Measurements from ENCODE around the gene NUDT22.

The NUDT22 gene

DNA sequence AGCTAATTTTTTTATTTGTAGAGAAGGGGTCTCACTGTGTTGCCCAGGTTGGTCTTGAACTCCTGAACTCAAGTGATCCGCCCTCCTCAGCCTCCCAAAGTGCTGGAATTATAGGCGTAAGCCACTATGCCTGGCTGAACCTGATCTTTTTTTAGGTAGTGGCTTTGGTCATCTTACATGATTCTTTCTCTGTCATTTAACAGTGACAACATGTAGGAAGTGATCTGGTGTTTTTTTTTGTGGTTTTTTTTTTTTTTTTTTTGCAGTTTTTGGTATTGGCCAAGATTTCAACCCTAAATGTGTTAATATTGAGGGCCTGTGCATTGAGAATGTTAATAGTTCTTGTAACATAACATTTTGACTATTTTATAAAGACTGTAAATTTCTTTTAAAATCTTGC lies 27.6 kb upstream of the NUDT22 start:
- Histone ChIP-seq H3K4me3 (ENCODE audit: insufficient read depth, low read length, poor library complexity, severe bottlenecking) (no peak overlapping the region), H3K4me2 (ENCODE audit: low read depth, low read length, poor library complexity, severe bottlenecking) (no peak overlapping the region), H3K9me3 (ENCODE audit: insufficient read depth, low read length) (no peaks in the 10 kb centered on the region), H3F3A (ENCODE audit: insufficient read depth) (0 out of 2 replicates have a peak, but pooled peaks cover under 1% of the 10 kb centered on the region), H3K27ac (ENCODE audit: low read depth, low read length) (no peak overlapping the region), H4K20me1 (ENCODE audit: low read depth, low read length) (no peaks in the 10 kb centered on the region), H2AFZ (ENCODE audit: low read depth, low read length, severe bottlenecking) (no peak overlapping the region), H3K27me3 (ENCODE audit: low read length) (no peaks in the 10 kb centered on the region), H3K36me3 (ENCODE audit: low read length) (peaks cover 29% of the 10 kb centered on the region), H3K9me2 (replicated peaks; ENCODE audit: insufficient read depth, low read length) (no peaks in the 10 kb centered on the region), H3K9ac (ENCODE audit: low read length) (no peak overlapping the region), H3K79me2 (ENCODE audit: insufficient read depth, low read length) (peaks cover 11% of the 10 kb centered on the region; the same call in 1 of the 2 replicates)
- TF ChIP-seq EZH2phosphoT487 (conservative IDR thresholded peaks at IDR 0.05; ENCODE audit: low read length), result no peak
- TF ChIP-seq, protein P1, sequence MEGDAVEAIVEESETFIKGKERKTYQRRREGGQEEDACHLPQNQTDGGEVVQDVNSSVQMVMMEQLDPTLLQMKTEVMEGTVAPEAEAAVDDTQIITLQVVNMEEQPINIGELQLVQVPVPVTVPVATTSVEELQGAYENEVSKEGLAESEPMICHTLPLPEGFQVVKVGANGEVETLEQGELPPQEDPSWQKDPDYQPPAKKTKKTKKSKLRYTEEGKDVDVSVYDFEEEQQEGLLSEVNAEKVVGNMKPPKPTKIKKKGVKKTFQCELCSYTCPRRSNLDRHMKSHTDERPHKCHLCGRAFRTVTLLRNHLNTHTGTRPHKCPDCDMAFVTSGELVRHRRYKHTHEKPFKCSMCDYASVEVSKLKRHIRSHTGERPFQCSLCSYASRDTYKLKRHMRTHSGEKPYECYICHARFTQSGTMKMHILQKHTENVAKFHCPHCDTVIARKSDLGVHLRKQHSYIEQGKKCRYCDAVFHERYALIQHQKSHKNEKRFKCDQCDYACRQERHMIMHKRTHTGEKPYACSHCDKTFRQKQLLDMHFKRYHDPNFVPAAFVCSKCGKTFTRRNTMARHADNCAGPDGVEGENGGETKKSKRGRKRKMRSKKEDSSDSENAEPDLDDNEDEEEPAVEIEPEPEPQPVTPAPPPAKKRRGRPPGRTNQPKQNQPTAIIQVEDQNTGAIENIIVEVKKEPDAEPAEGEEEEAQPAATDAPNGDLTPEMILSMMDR (IDR thresholded peaks at IDR 0.05; ENCODE audit: insufficient read depth, low read length, poor library complexity, severe bottlenecking), result no peak

DNA sequence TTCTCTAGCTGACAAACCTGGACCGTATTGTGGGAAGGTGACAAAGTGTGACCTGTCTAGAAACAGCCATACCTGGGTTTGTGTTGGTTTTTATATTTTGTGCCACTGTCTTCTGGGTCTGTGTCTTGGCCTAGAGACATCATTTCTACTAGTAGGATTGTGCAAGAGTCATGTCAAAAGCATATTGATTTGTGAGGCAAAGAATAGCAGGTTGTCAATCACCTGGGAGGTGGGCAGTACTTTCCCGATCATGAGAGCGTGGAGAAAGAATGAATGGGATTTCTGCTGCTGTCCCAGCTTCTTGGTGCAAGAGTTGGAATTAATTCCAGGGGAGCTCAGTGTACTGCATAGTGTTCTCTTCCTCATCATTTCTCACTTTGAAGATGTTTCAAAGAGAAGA lies 24.5 kb upstream of the NUDT22 start:
- no peak overlapping the region for H3K27ac ChIP-seq (ENCODE audit: low read depth, low read length)
- H3K9ac ChIP-seq (ENCODE audit: low read length), result no peak overlapping the region
- no peaks in the 10 kb centered on the region for H3K9me3 ChIP-seq (ENCODE audit: insufficient read depth, low read length)
- no peaks in the 10 kb centered on the region for H4K20me1 ChIP-seq (ENCODE audit: low read depth, low read length)
- no peak overlapping the region for H3K4me3 ChIP-seq (ENCODE audit: insufficient read depth, low read length, poor library complexity, severe bottlenecking)
- H2AFZ ChIP-seq (ENCODE audit: low read depth, low read length, severe bottlenecking), result no peak overlapping the region
- peaks cover 15% of the 10 kb centered on the region for H3F3A ChIP-seq (ENCODE audit: insufficient read depth)
- H3K9me2 ChIP-seq (replicated peaks; ENCODE audit: insufficient read depth, low read length), result no peaks in the 10 kb centered on the region
- peaks cover 8% of the 10 kb centered on the region for H3K36me3 ChIP-seq (ENCODE audit: low read length)
- no peak overlapping the region for H3K4me2 ChIP-seq (ENCODE audit: low read depth, low read length, poor library complexity, severe bottlenecking)
- TF ChIP-seq EZH2phosphoT487 (conservative IDR thresholded peaks at IDR 0.05; ENCODE audit: low read length), result no peak
- TF ChIP-seq, protein P1 (IDR thresholded peaks at IDR 0.05; ENCODE audit: insufficient read depth, low read length, poor library complexity, severe bottlenecking), result no peak
- no peaks in the 10 kb centered on the region for H3K79me2 ChIP-seq (ENCODE audit: insufficient read depth, low read length)
- no peaks in the 10 kb centered on the region for H3K27me3 ChIP-seq (ENCODE audit: low read length)

DNA sequence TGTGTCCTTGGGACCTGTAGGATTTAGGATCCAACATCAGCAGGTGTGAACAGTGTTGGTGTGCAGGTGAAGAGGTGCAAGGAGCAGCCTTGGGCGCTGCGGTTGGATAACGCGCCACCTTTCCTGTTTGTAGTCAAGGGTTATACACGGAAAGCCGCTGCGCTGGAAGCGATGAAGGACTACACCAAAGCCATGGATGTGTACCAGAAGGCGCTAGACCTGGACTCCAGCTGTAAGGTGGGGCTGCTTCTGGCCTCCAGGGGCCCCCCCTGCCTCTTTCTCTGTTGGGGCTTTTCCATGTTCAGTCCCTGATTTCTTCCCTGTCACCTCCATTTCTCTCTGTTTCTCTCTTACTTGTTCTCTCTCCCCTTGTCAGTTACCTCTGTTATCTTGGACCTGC lies 23.1 kb upstream of the NUDT22 start:
- no peak overlapping the region for H3K9ac ChIP-seq (ENCODE audit: low read length)
- no peaks in the 10 kb centered on the region for H3K9me3 ChIP-seq (ENCODE audit: insufficient read depth, low read length)
- H3K4me2 ChIP-seq (ENCODE audit: low read depth, low read length, poor library complexity, severe bottlenecking), result no peak overlapping the region
- TF ChIP-seq, protein P1 (IDR thresholded peaks at IDR 0.05; ENCODE audit: insufficient read depth, low read length, poor library complexity, severe bottlenecking), result no peak
- no peak for TF ChIP-seq EZH2phosphoT487 (conservative IDR thresholded peaks at IDR 0.05; ENCODE audit: low read length)
- H2AFZ ChIP-seq (ENCODE audit: low read depth, low read length, severe bottlenecking), result no peak overlapping the region
- H3K27me3 ChIP-seq (ENCODE audit: low read length), result no peaks in the 10 kb centered on the region
- no peaks in the 10 kb centered on the region for H3K9me2 ChIP-seq (replicated peaks; ENCODE audit: insufficient read depth, low read length)
- no peak overlapping the region for H3K27ac ChIP-seq (ENCODE audit: low read depth, low read length)
- no peaks in the 10 kb centered on the region; the same call in none of the 2 replicates for H3K36me3 ChIP-seq (ENCODE audit: low read length)
- no peaks in the 10 kb centered on the region; the same call in 1 of the 2 replicates for H3K79me2 ChIP-seq (ENCODE audit: insufficient read depth, low read length)
- peaks cover 15% of the 10 kb centered on the region for H3F3A ChIP-seq (ENCODE audit: insufficient read depth)
- H4K20me1 ChIP-seq (ENCODE audit: low read depth, low read length), result no peaks in the 10 kb centered on the region
- H3K4me3 ChIP-seq (ENCODE audit: insufficient read depth, low read length, poor library complexity, severe bottlenecking), result no peak overlapping the region
